ENCODE measurements around the gene ZCCHC3.

The ZCCHC3 gene

DNA sequence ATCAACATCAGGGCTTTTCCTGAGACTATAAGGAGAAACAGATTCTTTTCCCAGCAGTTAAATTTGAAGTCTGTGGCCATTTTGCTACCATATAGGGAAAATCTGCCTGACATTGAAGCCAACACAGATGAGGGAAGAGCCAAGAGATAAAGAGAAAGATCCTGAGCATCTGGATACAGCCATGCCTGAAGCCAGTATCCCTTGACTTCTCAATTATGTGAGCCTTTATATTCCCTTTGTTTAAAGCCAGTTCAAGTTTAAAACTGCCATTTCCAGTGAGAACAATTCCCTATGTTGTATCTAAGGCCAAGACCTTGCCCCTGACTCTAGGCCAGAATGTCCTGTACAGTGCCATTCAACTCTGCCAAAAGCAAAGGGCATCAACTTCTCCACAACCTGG lies 45.7 kb downstream of the ZCCHC3 start:
- DNase-seq (ENCODE audit: low read depth in 2 of 2): no peak

DNA sequence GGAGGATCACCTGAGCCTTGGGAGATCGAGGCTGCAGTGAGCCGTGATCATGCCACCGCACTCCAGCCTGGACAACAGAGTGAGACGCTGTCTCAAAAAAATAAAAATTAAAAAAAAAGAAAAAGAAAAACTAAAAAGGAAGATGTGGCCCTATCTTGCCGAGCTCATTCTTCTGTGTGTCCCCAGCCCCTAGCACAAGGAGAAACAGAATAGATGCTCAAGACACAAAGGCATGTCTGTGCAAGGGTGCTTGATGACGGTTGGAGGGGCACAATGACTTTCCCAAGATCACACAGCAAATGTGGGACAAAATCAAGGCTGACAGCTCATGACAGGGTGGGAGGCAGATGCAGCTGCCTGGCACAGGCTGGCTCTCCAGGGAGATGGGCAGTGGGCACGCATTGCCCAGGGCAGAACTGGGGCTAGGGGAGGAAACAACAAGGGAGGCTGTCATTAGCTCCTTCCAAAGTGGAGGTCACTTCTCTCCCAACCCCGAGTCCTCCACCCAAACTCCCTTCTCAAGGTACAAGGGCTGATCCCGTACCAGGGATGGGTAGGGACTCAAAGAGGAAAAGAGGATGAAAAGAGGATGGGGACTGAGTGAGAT lies 48.8 kb downstream of the ZCCHC3 start:
- DNase-seq (ENCODE audit: low read depth in 2 of 2): no peak

GRCh38 chr20:346640-347316 lies 49.4 kb downstream of the ZCCHC3 start, which contains the start of gene NRSN2:
NRSN2 (plus strand) TSS chr20:347111; CDS start chr20:349644, 2,533 bp downstream.
- DNase-seq (ENCODE audit: low read depth in 2 of 2): no peak

DNA sequence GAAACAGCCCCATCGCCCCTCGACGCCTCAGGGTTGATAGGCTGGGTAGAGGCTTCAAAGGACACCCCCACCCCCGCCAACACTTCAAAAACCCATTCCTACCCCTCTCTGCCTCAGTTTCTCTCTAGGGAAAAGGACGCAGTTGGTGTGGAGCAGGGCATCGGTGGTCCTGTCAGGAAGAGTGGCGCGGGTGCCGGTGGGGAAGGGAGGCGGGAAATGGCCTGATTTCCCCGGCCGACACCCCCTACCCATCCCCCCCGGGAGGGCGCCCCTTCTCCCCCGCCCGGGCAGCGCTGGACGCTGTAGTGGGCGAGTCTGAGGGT lies 49.9 kb downstream of the ZCCHC3 start:
- no peak for DNase-seq (ENCODE audit: low read depth in 2 of 2)

- peak in 1 of 2 experiments; percentile 69 for DNase-seq (ENCODE audit: low read depth in 2 of 2)
These were observed 50.5 kb downstream of the ZCCHC3 start for GRCh38 chr20:347640-348484.

DNA sequence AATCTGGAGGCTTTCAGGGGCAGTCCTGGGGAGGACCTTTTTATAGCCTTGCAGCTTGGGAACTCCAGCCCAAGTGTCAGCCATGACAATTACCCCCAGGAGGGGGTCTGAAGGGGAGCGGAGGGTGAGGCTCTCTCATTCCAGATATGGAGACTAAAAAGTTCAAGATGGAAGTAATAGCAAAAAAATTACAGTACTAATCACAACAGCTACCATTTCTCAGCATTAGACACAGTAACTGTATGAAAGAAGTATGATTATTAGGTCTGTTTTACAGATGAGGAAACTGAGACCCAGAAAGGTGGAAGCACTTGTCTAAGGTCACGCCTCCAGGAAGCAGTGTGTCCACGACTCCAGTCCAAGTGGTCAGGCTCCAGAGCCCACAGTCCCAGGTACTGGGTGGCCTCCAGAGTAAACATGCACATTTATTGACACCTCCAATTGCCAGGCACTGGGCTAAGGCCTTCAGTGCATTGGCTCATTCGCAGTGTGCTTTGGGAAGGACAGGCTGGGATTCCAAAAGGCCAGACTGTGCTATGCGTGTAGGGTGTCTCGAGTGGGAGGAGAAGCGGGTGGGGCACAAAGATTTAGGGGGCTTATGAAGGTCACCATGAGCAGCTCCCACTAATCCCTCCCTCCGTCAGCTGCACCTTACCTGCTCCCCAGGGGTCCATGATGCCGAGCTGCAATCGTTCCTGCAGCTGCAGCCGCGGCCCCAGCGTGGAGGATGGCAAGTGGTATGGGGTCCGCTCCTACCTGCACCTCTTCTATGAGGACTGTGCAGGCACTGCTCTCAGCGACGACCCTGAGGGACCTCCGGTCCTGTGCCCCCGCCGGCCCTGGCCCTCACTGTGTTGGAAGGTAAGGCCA lies 51.8 kb downstream of the ZCCHC3 start:
- DNase-seq (ENCODE audit: low read depth in 2 of 2): no peak
